Hepatocyte (in vitro differentiated cells): ENCODE measurements around the gene PAAF1. TPM values are rescaled to one million over a fixed set of nuclear protein-coding genes. Genes with fewer than 3 reads are reported as not detected.
A peak's percentile ranks its signal among the peaks of the same experiment; 100 is the strongest.

Experiments
- DNase-seq: peaks from one replicate; pipeline ENCODE4 v3.0.0-alpha.2; 2016; ENCODE audit warnings: low spot score
- H2AFZ ChIP-seq: fragments of 200-600 bp; sonication (generic); 2 replicates; pipeline ENCODE4 v1.6.0; 2016; ENCODE audit warnings: antibody characterized with exemption, mild to moderate bottlenecking
- H3K27ac ChIP-seq: fragments of 200-600 bp; sonication (generic); 2 replicates; pipeline ENCODE4 v1.5.1; 2016; ENCODE audit warnings: mild to moderate bottlenecking
- H3K27me3 ChIP-seq: fragments of 200-600 bp; sonication (generic); 2 replicates; pipeline ENCODE4 v1.6.1; 2016
- H3K36me3 ChIP-seq: fragments of 200-600 bp; sonication (generic); replicated peaks from 2 replicates; pipeline ENCODE4 v1.5.1; 2016; ENCODE audit warnings: low read depth; ENCODE audit not compliant: insufficient read depth
- H3K4me1 ChIP-seq: fragments of 200-600 bp; sonication (generic); 2 replicates; pipeline ENCODE4 v1.5.1; 2016; ENCODE audit warnings: mild to moderate bottlenecking, moderate library complexity; ENCODE audit not compliant: insufficient read depth
- H3K4me2 ChIP-seq: fragments of 200-600 bp; sonication (generic); 2 replicates; pipeline ENCODE4 v1.6.0; 2016
- H3K4me3 ChIP-seq: fragments of 200-600 bp; sonication (generic); 2 replicates; pipeline ENCODE4 v1.5.1; 2016; ENCODE audit warnings: mild to moderate bottlenecking
- H3K79me2 ChIP-seq: fragments of 200-600 bp; sonication (generic); 2 replicates; pipeline ENCODE4 v1.6.0; 2017; ENCODE audit warnings: mild to moderate bottlenecking
- H3K9me2 ChIP-seq: fragments of 200-600 bp; sonication (generic); replicated peaks from 2 replicates; pipeline ENCODE4 v1.6.0; 2017; ENCODE audit warnings: mild to moderate bottlenecking; ENCODE audit not compliant: insufficient read depth
- H3K9me3 ChIP-seq: fragments of 200-600 bp; sonication (generic); 2 replicates; pipeline ENCODE4 v1.5.1; 2016; ENCODE audit warnings: low read depth, mild to moderate bottlenecking
- H4K20me1 ChIP-seq: fragments of 200-600 bp; sonication (generic); 2 replicates; pipeline ENCODE4 v1.6.0; 2016; ENCODE audit warnings: mild to moderate bottlenecking; ENCODE audit not compliant: insufficient read depth, poor library complexity, severe bottlenecking
- EZH2 ChIP-seq: fragments of 200-600 bp; sonication (generic); IDR thresholded peaks from 2 replicates; pipeline ENCODE4 v1.6.1; 2016; ENCODE audit warnings: antibody characterized with exemption, mild to moderate bottlenecking, borderline replicate concordance
- EZH2phosphoT487 ChIP-seq: fragments of 200-600 bp; sonication (generic); IDR thresholded peaks from one replicate; pipeline ENCODE4 v1.6.1; 2018; ENCODE audit warnings: antibody characterized with exemption, mild to moderate bottlenecking, low read depth, moderate library complexity; ENCODE audit not compliant: unreplicated experiment, severe bottlenecking
- WGBS: methylation state at CpG from one replicate; pipeline ENCODE4 v1.1.6; 2016; ENCODE audit warnings: low lambda C conversion rate; ENCODE audit errors: missing lambda C conversion rate; 5-methylcytosine and 5-hydroxymethylcytosine counted together
- polyA plus RNA-seq: library from polyadenylated mRNA; unstranded; fragments of >200 nt; fragmentation: Nextera tagmentation; extraction: Ambion mirVana; gene quantifications from 2 replicates; pipeline ENCODE4 v1.2.1, GENCODE V29; 2016
- total RNA-seq: library from RNA; depleted of rRNA; stranded (reverse); fragments of >200 nt; gene quantifications from 2 replicates; pipeline ENCODE4 v1.2.3, GENCODE V29; 2014
- TF ChIP-seq, protein P1 (sequence below): fragments of 200-600 bp; sonication (generic); IDR thresholded peaks from 2 replicates; pipeline ENCODE4 v1.5.1; 2016; ENCODE audit warnings: antibody characterized with exemption, mild to moderate bottlenecking; ENCODE audit not compliant: poor library complexity

The PAAF1 gene
- total and polyA plus RNA-seq, 2 experiments from 2014 or later = 16.0 to 31.0 TPM

DNA sequence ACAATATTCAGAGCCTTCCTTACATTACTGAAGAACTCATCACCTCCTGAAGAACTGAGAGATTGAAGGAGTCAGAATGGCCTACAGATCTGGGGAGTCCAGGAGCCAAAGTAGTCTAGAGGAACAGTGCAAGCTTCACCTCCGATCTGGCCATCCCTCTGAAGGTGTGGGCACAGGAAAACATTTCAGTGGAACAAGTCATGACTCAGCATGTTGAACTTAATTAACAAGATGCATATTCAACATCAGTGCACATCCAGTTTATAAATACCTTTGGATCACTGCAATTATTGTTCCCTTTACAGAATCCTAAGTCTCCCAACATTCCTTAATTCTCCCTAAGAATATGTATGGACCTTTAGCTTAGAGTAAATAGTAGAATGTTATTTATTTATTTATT is 25.5 kb downstream of the PAAF1 start:
- Histone ChIP-seq H3K4me1 (no peaks in the 10 kb centered on the region), H3K4me2 (no peak overlapping the region), H3K27ac (no peak overlapping the region), H3K4me3 (no peak overlapping the region), H3K9me2 (no peaks in the 10 kb centered on the region), H3K79me2 (no peaks in the 10 kb centered on the region), H3K9me3 (no peaks in the 10 kb centered on the region), H3K27me3 (no peaks in the 10 kb centered on the region), H4K20me1 (no peaks in the 10 kb centered on the region), H3K36me3 (no peaks in the 10 kb centered on the region), H2AFZ (no peak overlapping the region)
- no peak for DNase-seq
- WGBS = 100% methylated on average over 1 of the region's 1 CpG
- TF ChIP-seq EZH2phosphoT487 (no peak), EZH2 (no peak)
- TF ChIP-seq, protein P1, sequence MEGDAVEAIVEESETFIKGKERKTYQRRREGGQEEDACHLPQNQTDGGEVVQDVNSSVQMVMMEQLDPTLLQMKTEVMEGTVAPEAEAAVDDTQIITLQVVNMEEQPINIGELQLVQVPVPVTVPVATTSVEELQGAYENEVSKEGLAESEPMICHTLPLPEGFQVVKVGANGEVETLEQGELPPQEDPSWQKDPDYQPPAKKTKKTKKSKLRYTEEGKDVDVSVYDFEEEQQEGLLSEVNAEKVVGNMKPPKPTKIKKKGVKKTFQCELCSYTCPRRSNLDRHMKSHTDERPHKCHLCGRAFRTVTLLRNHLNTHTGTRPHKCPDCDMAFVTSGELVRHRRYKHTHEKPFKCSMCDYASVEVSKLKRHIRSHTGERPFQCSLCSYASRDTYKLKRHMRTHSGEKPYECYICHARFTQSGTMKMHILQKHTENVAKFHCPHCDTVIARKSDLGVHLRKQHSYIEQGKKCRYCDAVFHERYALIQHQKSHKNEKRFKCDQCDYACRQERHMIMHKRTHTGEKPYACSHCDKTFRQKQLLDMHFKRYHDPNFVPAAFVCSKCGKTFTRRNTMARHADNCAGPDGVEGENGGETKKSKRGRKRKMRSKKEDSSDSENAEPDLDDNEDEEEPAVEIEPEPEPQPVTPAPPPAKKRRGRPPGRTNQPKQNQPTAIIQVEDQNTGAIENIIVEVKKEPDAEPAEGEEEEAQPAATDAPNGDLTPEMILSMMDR = no peak

DNA sequence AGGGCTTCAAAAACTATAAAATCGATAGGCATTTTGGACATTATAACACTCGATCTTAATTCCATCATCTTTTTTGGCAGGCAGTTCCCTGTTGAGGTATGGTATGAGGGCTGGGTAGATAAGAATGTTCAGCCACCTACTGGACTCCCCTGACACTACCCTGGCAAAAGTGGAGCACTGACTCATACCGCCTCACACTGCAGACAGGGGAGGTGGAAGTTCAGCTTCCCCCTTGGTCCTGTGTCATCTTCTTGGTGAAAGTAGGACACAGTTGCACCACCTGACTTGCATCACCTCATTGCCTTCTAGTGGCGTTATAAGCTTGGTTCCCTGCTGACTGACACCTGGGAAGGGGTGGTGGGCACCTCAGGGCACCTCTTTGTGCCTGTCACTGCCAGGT is 30.4 kb downstream of the PAAF1 start:
- Histone ChIP-seq H3K9me3 (no peaks in the 10 kb centered on the region), H4K20me1 (no peaks in the 10 kb centered on the region), H2AFZ (no peak overlapping the region), H3K4me1 (no peaks in the 10 kb centered on the region), H3K27ac (no peak overlapping the region), H3K4me2 (no peak overlapping the region), H3K79me2 (no peaks in the 10 kb centered on the region), H3K36me3 (no peaks in the 10 kb centered on the region), H3K27me3 (no peaks in the 10 kb centered on the region), H3K4me3 (no peak overlapping the region), H3K9me2 (no peaks in the 10 kb centered on the region)
- no peak for DNase-seq
- TF ChIP-seq, protein P1 = no peak
- TF ChIP-seq EZH2phosphoT487 (no peak), EZH2 (no peak)
- WGBS = 87% methylated on average over 4 of the region's 4 CpGs

- H3K27ac ChIP-seq = peak overlapping the region; percentile 24
- H3K4me2 ChIP-seq = no peak overlapping the region
- WGBS = 95% methylated on average over 2 of the region's 2 CpGs
- no peaks in the 10 kb centered on the region for H3K36me3 ChIP-seq
- no peak overlapping the region for H2AFZ ChIP-seq
- no peak for DNase-seq
- TF ChIP-seq, protein P1 = no peak
- TF ChIP-seq EZH2 = no peak
- TF ChIP-seq EZH2phosphoT487 = no peak
- no peaks in the 10 kb centered on the region for H3K9me3 ChIP-seq
- no peaks in the 10 kb centered on the region for H3K27me3 ChIP-seq
- H3K4me1 ChIP-seq = no peaks in the 10 kb centered on the region
- H3K4me3 ChIP-seq = no peak overlapping the region
- no peaks in the 10 kb centered on the region for H3K9me2 ChIP-seq
- no peaks in the 10 kb centered on the region for H3K79me2 ChIP-seq
- H4K20me1 ChIP-seq = no peaks in the 10 kb centered on the region
Observed at GRCh38 chr11:73912026-73912425, 35.2 kb downstream of the PAAF1 start.

DNA sequence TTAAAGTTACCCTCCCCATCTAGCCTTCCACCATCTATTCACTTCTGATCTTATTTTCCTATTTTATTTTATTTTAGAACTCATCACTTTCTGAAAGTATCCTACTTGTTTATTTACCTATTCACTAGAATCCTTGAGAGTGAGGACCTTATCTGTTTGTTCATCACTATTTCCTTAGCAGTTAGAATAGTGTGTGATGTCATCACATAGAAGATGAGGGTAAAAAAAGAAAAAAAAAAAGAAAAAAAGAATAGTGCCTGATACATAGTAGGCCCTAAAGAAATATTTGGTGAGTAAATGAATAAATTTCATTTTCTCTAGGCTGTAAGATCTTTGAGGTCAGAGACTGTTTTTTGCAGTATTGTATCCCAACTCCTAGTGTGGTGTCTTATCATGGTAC is 36.7 kb downstream of the PAAF1 start:
- TF ChIP-seq EZH2 (no peak), EZH2phosphoT487 (no peak)
- TF ChIP-seq, protein P1 = no peak
- H2AFZ ChIP-seq = no peak overlapping the region
- H3K9me2 ChIP-seq = no peaks in the 10 kb centered on the region
- no peak overlapping the region for H3K4me3 ChIP-seq
- H3K4me1 ChIP-seq = no peaks in the 10 kb centered on the region
- H3K27me3 ChIP-seq = no peaks in the 10 kb centered on the region
- no peak overlapping the region for H3K4me2 ChIP-seq
- no peaks in the 10 kb centered on the region for H3K9me3 ChIP-seq
- H4K20me1 ChIP-seq = no peaks in the 10 kb centered on the region
- no peaks in the 10 kb centered on the region for H3K36me3 ChIP-seq
- H3K27ac ChIP-seq = no peak overlapping the region
- DNase-seq = no peak
- H3K79me2 ChIP-seq = no peaks in the 10 kb centered on the region
